HuH-7 (cell line): ENCODE measurements around the gene VEGFA.

ENCODE experiments used
- DNase-seq: peaks from one replicate; pipeline ENCODE4 v3.0.0; 2011; ENCODE audit warnings: low spot score

The VEGFA gene

GRCh38 chr6:43769526-43770371, at the start of gene VEGFA:
Gene VEGFA, plus strand, starts transcription at chr6:43770211.
- peak; percentile 93 for DNase-seq

GRCh38 chr6:43720999-43721398, 49.0 kb upstream of the VEGFA start:
- no peak for DNase-seq

DNA sequence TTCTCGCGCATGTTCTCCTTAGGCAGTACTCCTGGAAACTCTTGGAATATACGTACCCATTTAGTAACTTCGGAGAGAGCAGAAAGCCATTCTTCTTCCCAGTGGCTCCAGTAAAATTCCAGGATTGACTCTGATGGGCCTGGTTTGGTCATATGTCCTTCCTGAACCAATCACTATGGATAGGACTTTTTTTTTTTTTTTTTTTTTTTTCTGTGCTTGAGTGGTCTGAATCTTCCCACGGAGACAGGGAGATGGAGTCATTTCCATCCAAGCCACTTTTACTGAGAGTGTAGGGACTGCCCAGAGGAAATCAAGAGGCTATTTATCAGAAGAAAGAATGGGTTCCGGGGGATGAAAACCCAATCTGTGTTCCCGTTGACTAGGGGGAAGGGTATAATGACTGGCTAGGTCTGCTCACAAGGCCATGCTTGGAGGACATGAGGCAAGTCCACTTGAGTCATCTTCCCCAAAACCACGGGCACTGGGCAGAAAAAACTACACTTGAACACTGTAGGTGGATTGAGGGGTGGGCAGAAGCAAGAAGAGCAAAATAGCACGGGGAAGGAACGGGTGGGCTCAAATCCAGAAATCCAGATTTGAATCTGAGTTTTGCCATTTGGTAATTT, 47.0 kb upstream of the VEGFA start:
- DNase-seq = peak; percentile 32

- DNase-seq = peak; percentile 73
These were observed 46.2 kb upstream of the VEGFA start for GRCh38 chr6:43723737-43724295.

DNA sequence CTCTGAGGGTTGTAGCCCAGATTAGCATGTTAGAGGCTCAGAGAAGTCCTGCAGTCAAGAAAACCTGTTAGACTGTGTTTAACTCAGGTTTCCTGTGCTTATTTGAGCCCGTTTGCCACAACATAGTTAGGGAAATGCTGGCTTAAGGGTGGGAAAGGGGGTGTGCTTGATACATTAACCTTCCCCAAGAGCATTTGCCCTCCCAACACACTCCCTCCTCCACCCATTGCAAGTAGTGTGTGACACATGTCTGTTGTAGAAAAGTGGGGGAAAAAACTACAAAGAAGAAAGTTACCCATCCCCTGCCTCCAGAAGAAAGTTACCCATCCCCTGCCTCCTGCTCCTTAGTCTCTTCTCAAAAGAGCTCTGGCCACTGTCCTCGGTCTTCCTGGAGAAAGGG, 45.7 kb upstream of the VEGFA start:
- DNase-seq = no peak

DNA sequence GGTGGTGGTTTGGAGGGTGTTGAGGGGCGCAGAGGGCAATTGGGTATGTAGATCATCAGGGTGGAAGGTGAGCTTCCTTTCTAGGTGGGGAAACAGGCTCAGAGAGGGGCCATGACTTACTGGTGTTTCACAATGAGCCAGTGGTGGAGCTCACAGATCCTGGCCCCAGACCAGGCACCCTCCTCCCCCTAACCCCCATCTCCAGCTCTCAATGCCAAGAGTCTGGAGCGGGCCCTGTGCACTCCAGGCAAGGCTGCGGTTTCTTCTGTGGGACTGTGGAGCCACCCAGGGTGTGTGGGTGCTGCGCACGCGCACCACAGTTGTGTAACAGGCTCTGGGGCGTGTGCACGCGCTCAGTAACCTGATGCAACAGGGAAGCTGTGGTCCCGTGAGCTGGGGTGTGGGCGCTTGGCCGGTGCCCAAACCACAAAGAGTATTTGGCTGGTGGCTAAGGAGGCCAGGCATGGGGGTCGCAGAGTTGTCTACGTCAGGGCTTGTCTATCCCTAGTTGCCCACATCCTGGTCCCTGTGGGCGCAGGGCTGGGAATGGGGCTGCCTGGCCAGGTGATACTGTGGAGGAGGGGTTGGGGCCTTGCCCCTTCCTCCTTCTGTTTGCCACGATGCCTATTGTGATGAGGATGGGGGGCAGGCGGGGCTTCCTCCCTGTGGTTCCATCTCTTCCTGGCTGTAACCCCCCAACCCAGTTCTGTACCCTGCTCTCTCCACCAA, 44.9 kb upstream of the VEGFA start:
- DNase-seq = no peak

- DNase-seq = no peak
These were observed 44.1 kb upstream of the VEGFA start for GRCh38 chr6:43725643-43726580.

- no peak for DNase-seq
These were observed 42.4 kb upstream of the VEGFA start for GRCh38 chr6:43727634-43728033.

- DNase-seq = no peak
These were observed 41.4 kb upstream of the VEGFA start for GRCh38 chr6:43728586-43728985.

GRCh38 chr6:43729537-43729936, 40.5 kb upstream of the VEGFA start:
- DNase-seq = no peak

GRCh38 chr6:43730634-43731033, 39.4 kb upstream of the VEGFA start:
- DNase-seq = no peak

- DNase-seq = no peak
These were observed 36.3 kb upstream of the VEGFA start for GRCh38 chr6:43733471-43734293.

- no peak for DNase-seq
These were observed 35.7 kb upstream of the VEGFA start for GRCh38 chr6:43734294-43734665.

DNA sequence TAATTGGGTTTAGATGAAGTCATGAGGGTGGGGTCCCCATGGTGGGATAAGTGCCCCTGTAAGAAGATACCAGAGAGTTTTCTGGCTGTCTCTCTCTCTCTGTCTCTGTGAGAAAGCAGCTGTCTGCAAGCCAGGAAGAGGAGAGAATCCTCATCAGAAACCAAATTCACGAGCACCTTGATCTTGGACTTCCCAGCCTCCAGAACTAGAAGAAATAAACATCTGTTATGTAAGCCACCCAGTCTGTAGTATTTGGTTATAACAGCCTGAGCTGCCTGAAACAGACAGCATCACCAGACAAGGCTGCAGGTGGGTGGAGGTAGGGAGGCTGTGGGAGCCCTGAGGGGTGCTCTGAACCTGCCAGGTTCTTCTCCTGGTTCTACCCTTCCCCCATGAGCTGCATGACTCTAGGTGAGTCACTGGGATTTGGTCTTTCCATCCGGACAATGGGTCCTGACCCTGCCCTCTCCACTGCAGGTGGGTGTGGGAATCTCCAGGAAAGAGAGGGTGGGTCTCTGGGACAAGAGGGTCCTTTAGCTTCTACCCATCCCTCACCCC, 34.3 kb upstream of the VEGFA start:
- DNase-seq = no peak

GRCh38 chr6:43736211-43736786, 33.7 kb upstream of the VEGFA start:
- no peak for DNase-seq

DNA sequence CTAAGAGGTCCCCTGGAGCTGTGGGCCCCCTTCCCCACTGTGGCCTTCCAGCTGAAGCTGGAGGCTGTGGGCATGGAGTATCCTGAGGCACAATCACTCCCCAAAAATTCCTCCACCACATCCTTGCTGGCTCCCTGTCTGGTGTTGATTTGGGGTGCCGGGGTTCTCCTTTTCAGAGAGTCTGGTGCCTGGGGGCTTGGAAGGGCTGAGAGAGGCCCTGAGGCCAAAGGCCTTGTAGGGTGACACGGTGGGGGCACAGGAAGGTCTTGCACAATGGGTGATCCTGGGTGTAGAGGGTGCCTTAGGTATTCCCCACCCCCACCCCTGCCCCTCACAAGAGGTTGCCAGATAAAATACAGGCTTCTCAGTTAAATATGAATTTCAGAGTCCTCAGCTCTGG, 33.2 kb upstream of the VEGFA start:
- no peak for DNase-seq

DNA sequence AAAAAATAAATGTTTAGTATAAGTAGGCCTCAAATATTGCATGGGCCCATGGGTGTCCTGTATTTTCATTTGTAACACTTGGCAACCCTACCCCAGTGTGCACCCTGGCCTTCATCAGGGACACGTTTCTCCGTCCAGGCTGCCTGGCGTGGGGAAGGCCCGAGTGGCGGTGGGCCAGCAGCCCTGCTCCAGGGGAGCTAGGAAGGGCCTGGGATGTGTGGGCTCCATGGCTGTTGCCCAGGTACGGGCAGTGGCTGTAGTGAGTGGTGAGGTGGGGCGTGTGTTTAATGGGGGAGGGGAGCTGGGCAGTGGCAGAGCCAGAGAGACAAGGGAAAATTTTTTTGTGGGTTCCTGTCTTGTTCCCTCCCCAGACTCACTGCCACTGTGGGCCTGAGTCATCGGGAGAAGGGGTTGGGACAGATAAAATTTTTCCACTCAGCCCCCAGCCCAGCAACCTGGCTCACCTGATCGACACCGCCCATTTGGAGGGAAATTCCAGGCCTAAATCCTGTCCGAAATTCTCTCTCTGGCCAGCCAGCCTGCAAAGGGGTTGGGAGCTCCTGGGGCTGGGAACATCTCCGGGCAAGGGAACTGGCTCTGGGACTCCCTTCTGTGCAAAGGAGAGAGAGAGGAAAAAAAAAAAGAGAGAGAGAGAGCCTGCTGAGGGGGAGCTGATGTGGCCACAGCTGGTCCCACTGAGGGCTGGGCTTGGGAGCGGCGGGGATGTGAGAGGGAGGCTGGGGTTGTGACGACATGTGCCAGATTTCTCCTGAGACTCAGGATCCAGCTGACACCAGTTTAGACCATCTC, 32.5 kb upstream of the VEGFA start:
- no peak for DNase-seq

GRCh38 chr6:43738267-43738676, 31.7 kb upstream of the VEGFA start:
- DNase-seq = no peak
